Ovary (tissue), 3 donors: ENCODE data around the gene HPSE2.

ENCODE experiments used
- CTCF ChIP-seq, 3 donors: fragments of 450-650 bp in 2 of 3; fragments of 200-600 bp in 1 of 3; IDR thresholded peaks; one replicate each; pipeline versions ENCODE4 v1.5.1 to v1.8.0; 2016 to 2022; ENCODE audit warnings: antibody characterized with exemption in 3 of 3, mild to moderate bottlenecking in 1 of 3
- POLR2A ChIP-seq: fragments of 450-650 bp; IDR thresholded peaks from one replicate; pipeline ENCODE4 v1.6.1; 2017; ENCODE audit warnings: antibody characterized with exemption, mild to moderate bottlenecking, moderate library complexity
- donor health status: DM: no; HTN: no; CAD: no.

GRCh38 chr10:98513704-98514103 lies 721.9 kb downstream of the HPSE2 start:
- no peak for TF ChIP-seq CTCF (IDR thresholded peaks at IDR 0.05)
- TF ChIP-seq POLR2A = no peak
